Keratinocyte (primary cell): ENCODE results near the gene RABGAP1.

Experiments used
- EZH2 ChIP-seq: IDR thresholded peaks from one replicate; pipeline ENCODE4 v1.6.1; 2012; ENCODE audit warnings: inconsistent platforms, mild to moderate bottlenecking, low read length, moderate library complexity
- TF ChIP-seq, protein P1 (sequence below), 3 experiments: IDR thresholded peaks in 1 of 3; conservative IDR thresholded peaks in 1 of 3; optimal IDR thresholded peaks in 1 of 3; 2 replicates in 2 of 3; 3 replicates in 1 of 3; pipeline versions ENCODE3 to v1.5.1; 2011; ENCODE audit warnings: low read length in 3 of 3, mild to moderate bottlenecking in 3 of 3, moderate library complexity in 2 of 3, control low read depth in 1 of 3, inconsistent platforms in 1 of 3; ENCODE audit not compliant: insufficient read depth in 2 of 3; ENCODE audit errors: extremely low read depth in 1 of 3

DNA sequence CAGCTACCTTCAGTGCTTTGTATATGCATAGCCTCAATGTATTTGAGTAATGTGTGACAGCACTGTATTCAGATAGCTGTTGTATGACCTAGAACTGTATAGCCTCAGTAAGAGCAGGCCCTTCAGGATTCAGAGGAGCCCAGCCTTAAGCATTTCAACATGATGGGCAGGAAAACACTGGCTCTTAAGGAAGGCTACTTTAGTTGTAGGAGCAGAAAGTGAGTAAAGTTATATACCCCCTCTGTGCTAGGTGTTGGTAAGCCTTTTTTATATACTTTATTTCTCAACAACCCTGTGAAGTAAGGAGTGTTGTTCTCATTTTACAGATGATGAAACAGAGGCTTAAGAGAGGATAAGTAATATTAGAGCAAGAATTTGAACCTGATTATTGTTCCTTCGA is 91.1 kb downstream of the RABGAP1 start:
- TF ChIP-seq EZH2: no peak
- TF ChIP-seq, protein P1, sequence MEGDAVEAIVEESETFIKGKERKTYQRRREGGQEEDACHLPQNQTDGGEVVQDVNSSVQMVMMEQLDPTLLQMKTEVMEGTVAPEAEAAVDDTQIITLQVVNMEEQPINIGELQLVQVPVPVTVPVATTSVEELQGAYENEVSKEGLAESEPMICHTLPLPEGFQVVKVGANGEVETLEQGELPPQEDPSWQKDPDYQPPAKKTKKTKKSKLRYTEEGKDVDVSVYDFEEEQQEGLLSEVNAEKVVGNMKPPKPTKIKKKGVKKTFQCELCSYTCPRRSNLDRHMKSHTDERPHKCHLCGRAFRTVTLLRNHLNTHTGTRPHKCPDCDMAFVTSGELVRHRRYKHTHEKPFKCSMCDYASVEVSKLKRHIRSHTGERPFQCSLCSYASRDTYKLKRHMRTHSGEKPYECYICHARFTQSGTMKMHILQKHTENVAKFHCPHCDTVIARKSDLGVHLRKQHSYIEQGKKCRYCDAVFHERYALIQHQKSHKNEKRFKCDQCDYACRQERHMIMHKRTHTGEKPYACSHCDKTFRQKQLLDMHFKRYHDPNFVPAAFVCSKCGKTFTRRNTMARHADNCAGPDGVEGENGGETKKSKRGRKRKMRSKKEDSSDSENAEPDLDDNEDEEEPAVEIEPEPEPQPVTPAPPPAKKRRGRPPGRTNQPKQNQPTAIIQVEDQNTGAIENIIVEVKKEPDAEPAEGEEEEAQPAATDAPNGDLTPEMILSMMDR (optimal IDR thresholded peaks at IDR 0.05 in 1 of 3, IDR thresholded peaks at IDR 0.05 in 1 of 3, conservative IDR thresholded peaks at IDR 0.05 in 1 of 3; ENCODE audit: extremely low read depth in 1 of 3, insufficient read depth in 2 of 3, low read length in 3 of 3): no peak
